Activated T-helper 1 cell treated with anti-CD3 and anti-CD28 coated beads, Interleukin-2, amount 50 U/mL, for 16 hours (primary cell): ENCODE measurements around the gene LYST.

Experiments used
- DNase-seq, 2 donors: peaks; one replicate each; pipeline ENCODE4 v3.0.0-alpha.2; 2020; ENCODE audit warnings: low read depth in 1 of 2, low spot score in 1 of 2

The LYST gene

DNA sequence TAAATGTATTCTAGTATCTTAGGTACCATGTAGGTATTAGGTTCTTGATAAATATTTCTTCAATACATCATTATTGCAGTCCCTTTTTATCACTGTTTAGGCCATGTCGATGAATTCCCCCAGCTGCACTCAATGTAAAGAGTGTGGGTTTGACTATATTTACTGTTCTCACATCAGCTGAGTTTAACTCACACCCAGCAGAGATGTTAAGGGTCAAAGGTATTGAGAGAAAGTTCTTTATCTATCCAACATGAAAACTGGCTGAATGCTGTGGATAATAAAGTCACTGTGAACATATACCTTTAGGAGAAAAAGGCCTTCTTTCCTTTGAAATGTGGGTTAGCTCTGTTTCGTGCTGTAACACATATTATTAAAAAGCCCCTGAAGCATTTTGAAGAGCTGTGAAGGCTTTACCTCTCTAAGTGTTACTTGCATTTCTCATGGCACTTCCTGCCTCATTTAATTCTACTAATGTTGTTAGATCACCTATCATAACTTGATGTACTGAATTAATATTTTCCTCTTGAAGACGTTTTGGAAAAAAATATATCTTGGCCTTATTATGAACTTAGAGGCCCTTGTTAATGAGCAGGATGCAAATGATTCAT lies 19.1 kb upstream of the LYST start:
- no peak for DNase-seq

DNA sequence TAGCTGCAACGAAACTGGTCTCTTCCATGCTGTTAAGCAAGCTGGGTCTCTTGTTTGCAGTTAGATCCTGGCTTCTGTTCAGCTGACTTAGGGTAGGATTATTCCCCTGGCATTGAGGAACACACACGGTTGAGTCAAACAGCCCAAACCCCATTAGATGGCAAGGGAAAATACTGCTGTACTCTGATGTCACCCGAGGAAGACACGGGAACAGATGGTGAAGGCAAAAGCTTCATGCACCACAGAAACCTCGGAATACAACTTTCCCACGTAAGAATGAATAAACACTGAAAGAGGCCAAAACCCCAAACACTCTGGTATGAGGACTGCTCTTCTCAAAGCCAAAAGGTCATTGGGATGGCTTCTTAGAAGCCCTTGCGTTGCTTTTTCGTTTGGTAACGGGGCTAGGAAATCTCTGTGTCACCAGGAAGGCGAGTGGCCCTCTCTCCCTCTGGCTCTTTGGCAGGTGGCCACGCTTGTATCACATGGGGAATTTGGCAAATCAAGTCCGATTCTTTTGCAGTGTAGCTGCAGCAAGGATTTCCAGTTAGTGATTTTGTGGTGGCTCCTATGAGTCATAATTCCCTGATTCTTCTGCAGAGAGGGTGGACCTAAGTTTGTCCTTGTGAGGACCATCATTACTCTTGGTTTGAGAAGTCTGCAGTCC lies 16.7 kb upstream of the LYST start:
- DNase-seq = no peak

DNA sequence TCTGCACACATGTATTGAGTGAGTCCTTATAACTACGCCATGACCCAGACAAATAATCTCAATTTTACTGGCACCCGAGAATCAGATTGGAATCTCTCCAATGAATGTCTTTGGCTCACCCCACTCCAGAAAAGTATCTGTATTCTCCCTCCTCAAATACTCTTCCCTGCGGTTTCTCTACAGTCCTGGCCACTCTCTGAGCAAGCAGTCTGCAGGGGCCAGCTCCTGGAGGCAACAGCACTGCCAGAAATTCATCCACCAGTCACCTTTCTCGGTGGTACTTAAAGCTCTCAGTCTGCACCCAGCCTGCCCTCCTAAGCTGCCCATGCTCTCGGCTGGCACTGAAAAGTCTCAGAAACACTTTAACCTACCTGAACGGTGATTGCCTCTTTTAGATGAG lies 16.1 kb upstream of the LYST start:
- DNase-seq = no peak

DNA sequence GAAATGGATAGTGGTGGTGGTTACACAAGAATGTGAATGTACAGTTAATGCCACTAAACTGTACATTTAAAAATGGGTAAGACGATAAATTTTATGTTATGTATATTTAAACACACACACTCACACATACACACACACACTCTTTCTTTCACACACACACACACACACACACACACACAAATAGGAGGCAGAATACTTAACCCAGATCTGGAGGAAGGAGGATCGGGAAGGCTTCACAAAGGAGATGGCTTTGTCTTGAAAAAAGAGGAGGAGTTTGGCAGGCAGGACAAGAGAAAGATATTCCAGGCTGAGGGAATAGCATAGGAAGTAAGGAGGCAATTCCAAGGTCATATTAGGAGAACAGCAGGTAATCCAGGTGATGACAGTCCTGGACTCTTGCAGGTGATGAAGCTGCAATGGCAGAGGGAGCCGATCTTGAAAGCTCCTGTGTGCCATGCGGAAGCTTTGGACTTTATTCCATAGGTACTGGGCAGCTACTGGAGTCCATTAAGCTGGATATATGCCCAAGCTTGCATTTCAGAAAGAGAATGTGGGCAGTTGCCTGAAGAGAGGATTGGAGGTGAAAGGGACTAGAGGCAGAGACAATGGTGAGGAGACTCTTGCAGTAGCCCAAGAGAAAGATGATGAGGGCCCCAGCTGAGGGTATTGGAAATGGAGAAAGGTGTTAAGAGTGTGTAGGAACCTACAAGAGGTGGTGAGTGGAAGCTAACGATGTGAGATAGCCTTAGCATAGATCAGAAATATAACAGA lies 15.4 kb upstream of the LYST start:
- no peak for DNase-seq

DNA sequence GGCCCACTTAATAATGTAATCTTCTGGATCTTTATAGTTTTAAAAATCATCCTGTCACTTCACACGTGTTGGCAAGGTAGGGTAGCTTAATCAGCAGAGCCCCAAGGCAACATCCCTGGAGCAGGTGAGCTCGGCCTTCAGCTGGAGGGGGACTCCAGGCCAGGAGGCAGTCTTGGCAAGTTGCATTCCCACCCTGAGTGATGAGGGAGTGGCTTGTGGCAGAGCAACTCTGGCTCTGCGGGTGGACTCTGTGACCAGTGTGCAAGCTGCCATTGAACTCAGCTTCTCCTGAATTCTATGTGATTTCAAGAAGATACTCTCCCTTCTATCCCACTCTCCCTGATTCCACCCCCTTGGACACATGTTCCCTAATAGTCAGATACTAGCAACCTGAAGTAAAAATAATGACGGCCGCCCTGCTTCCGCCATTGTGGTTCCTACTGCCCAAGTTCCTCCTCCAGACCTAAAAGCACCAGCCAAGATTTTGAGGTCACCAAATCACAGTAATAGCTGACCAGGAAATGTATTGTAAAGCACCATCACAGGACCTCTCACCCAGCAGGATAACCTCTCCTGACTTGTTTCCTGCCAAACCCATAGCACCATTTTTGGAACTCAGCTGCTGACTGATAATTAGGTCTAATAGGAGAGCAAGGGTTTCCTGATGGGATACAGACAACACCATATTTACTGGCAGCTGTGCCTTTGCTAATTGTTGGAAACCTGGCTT lies 11.5 kb upstream of the LYST start:
- DNase-seq = no peak

DNA sequence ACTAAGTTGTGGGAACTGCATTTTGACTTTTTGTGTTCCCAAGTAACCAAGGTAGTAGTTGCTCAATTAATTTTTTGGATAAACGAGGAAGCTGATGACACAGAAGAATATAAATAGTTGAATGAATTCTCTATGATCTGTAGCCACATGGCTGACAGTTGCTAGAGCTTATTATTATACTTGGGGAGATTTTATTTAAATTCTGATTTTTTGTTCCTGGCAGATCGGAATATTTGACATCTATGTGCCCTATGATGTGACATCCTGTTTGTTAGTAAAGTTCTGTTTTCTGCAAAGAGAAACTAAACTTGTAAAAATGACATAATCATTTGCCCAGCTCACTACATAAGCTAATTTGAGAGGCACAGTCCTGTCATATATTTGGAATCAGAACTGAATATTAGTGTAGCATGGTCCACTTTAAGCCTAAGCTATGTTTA lies 9.7 kb upstream of the LYST start:
- DNase-seq = no peak

DNA sequence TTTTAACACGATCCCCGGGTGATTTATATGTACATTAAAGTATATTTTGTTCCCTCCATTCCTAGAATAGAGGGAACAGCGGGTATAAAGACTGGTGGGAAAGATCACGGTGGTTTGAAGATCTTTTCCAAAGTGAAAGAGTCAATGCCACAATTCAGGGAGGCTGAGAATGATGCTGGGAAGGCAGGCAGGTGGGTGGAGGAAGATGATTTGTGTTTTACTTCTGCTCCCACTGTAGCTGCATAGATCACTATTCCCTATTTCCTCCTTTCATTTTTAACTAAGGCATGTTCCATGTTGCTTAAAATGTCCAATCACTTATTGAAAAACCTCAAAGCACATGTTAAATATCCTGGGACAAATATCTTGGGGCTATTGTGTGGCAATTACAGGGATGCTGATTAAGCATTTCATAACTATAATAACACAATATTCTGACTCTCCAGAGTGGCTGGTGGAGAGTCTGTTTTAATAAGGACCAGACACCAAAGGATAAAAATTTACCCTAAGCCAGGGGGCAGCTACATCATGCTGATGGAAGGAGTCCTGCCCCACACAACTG lies 8.4 kb upstream of the LYST start:
- no peak for DNase-seq

DNA sequence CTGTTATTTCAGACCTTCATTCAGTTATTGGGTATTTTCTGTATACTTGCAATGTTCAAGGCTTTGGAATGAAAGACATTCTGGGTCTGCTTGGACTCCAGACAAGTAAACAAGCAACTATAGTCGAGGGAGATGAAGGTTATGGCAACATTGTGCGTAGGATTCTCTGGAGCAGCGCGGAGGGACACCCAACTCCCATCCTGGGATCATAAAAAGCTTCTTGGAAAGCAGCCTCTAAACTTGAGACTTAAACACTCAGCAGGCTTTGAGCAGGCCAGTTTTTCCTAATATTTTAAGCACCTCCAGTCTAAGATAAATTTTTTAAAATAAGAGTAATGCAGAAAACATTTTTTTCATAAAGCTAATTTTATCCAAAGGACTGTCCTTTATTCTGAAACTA lies 7.6 kb upstream of the LYST start:
- DNase-seq = no peak

DNA sequence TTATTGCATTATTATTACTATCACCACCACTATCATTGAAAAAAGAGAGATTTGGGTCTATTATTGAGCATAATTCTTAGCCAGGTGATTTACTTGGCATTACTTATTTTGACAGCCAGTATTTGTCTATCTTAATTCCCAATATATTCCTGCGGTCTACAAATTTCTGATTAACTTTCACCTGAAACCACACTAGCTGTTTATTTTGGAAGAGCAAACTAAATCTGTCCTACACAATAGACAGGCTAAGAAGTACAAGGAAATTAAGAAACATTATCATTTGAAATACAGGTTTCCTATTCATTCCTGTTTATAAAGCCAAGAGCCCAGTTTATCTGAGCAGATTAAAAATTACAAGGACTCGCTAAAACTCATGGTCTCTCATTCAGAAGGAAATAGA lies 6.9 kb upstream of the LYST start:
- no peak for DNase-seq

DNA sequence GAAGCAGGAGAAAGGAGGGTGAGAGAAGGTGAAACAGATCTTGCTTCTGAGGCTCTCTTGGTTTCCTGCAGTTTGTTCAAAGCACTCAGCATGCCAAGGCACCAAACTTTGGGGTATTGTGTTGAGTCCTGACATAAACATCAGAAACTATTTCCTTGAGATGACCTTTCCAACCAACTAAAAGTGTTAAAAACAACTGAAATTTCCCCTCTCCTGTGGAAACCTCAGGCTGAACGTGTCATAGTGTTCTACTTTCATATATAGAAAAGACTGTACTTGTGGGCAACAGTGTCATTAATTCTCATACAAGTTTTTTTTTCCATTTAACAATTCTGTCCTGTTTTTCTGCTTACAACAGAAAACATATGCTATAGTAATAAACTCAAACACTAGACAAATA lies 6.3 kb upstream of the LYST start:
- DNase-seq = no peak

DNA sequence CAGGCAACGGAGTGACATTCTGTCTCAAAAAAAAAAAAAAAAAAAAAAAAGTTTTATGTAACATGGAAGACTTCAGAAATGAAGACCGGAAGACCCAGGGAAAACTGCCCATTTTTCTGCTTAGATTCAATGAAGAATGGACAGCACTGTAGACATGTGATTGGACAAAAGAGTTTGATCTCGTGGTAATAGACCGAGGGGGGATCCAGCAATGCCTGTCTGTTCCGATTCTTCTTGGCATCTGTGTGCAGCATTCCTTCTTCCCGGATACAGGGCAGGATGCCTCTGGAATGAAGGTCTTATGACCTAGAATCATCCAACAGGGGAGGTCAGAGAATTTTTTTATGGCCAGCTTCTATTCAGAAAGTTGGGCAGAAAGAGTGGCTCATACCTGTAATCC lies 5.6 kb upstream of the LYST start:
- DNase-seq = no peak

DNA sequence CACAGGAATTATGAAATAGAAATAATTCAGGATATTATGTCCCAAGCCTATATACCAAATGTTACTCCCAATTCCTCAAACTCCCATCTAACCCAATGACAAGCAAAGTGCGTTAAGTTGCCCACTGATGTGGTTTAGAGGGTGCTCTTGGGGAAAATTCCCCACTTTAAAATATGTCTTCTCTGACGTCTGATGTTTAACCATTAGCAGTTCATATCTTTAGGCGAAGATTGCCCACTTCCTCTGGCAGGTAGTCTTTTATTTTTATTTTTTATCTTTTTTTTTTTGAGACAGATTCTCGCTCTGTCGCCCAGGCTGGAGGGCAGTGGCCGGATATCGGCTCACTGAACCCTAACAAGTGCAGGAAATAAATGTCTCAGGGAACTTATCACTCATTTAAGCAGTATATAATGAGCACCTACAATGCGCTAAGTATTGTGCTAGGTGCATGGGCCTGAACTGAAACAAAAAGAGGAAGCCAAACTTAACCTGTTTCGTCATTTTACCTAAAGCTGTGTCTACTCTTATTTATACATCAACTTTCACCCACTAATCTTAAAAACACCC lies 1.3 kb upstream of the LYST start:
- DNase-seq = no peak

DNA sequence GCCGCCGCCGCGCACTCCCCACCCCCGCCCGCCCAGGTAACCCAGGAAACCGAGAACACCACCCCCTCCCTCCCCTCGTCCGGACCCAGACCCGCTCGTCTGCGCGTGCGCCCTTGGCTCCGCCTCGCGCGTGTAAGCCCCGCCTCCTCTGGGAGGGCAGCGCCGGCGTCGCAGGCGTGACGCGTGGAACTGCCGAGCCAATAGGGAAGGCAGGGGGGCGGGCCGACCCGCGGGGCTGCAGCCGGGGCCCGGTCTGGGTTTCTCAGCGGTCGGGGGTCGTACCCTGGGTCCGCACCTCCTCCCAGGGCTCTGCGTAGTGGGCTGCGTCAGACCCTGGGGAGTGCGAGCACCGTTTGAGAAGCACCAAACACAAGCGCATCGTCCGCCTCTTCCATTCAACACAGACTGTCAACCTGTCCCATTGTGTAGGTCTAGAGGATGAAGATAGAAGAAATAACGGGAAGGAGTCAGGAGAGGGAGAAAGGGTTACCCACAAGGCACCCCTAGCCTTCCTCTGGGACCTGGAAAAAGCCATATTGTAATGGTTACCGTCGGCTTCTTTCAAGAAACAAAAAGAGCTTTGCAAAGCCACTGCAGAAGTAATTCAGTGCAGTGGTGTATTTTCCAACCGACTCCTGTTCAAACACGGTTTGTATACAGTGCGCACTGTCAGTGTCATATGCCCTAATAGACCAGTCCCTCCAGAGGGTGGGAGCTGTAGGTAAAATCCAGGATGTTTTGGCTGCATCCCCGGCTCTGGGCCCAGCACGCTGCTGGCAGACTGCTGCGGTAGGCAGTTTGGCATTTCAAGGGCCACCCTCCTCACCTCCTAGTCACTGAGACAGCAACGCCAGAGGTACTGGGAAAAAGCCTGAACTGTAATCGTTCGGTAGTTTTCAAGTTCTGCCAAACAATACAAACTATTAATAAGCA lies 473 bp upstream of the LYST start:
- peak; percentile 93 to 97 for DNase-seq

DNA sequence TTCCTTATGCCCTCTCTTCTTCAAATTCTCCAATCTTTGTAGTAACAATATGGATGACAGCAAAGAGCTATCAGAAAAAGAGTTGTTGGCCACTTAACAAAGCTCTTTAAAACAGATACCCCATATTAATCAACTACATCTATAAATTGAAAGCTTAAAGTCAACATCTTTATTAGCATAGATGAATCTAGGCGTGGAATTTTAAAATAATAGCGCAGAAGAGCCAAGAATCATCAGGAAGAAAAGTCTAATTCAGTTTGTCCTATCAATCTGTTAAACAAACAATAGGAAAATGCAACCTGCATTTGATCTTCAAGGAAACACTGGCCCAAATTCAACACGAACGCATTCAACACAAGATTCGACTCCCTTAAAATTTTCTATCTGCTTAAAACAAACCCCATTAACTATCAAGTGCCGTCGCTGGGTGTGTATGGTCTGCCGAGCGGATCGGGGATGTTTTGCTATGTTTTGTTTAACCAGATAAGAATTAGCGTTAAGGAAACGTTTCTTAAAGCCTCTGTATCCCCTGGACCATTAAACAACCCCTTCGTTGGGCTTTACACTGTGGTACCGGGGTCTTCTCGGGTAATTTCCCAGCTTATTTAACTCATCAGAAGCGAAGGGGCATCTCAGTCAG lies 1.0 kb downstream of the LYST start:
- no peak for DNase-seq

DNA sequence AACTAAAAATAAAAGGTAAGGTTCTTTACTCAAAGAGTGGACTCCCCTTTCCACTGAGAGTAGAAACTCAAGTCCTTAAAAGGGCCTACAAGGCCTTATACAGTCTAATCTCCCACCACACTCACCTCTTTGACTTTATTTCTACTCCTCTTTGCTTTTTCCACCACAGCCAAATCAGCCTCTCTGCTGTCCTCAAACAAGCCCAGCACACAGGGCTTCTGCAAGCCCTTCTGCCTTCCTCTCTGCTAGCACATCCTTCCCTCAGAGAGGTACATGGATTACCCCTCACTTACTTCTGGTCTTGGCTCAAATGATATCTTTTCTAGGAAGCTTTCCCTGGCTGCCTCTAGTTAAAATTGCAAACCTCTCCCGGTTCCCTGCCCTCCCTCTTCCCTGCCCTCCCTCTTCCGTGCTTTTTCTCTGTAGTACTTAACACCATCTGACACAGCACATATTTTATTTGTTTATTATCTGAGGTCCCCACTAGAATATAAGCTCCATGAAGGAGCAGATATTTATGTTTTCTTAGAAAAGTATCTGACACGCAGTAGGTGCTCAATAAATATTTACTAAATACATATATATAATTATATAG lies 1.7 kb downstream of the LYST start:
- DNase-seq = no peak

DNA sequence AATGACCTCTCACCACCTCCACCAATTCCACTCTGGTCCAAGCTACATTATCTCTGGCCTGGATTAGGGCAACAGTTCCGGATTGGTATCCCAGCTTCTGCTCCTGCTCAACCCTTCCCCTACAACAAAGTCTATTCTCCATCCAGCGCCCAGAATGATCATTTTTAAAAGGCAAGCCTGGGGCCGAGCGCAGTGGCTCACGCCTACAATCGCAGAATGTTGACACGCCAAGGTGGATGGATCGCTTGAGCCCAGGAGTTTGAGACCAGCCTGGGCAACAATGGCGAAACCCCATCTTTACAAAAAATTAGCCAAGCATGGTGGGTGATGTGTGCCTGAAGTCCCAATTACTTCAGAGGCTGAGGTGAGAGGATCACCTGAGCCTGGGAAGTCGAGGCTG lies 2.2 kb downstream of the LYST start:
- no peak for DNase-seq

DNA sequence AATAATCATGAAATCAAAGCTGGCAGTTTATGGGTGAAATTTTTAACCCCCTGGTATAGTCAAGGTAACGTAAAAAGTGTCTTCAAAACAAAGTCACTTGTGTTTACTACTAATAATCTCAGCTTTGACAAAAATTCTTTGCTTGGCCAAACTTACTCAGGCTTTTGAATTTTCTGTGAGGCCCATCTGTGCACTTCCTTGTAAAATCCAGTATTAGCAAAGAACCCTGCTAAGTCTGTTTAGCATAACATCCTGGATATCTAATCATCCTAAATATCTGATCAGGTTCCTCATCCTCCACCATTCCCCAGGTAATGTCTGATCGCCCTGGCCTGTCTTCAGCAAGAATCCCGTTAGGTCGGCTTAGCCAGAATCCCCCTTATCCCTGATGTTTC lies 3.0 kb downstream of the LYST start:
- no peak for DNase-seq

DNA sequence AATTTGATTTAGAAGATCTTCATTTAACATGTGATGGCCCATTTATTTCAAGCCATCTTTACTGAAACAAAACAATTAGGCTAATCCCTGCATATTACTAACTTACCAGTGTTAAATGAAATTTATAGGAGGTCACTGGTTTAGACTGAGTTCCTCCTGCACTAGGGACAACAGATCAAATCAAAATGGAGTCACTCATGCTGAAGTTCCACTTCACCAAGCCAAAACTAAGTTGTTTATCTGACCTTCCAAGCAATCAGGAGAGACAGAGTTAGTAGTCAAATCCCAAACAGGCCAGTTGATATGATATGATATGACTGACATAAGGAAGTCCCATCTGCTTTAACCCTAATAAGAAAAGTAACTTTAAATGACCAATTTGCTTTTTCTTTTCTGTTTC lies 4.8 kb downstream of the LYST start:
- no peak for DNase-seq

DNA sequence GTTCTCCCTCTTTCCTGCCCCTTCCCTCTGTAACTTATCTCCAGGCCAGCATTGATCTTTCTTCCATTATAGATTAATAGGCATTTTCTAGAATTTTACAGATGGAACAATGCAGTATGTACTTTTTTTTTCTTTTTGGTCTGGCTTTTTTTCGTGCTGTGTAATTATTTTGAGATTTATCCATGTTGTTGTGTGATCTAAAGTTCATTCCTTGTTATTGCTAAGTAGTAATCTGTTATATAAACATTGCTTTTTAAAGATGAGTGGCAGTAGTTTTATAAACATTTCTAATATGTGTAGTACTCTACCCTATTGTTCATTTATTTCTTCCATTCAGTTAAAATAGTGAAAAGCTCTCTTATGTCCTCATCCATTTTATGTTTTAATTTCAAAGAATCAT lies 5.9 kb downstream of the LYST start:
- DNase-seq = no peak
